ENCODE measurements around the gene MUC5AC. TPM values are rescaled to one million over a fixed set of nuclear protein-coding genes. Genes with fewer than 3 reads are reported as not detected.

MUC5AC gene
- total and polyA plus RNA-seq, 8 donors = 0.04 to 0.75 (median 0.37) TPM; not detected in 1

DNA sequence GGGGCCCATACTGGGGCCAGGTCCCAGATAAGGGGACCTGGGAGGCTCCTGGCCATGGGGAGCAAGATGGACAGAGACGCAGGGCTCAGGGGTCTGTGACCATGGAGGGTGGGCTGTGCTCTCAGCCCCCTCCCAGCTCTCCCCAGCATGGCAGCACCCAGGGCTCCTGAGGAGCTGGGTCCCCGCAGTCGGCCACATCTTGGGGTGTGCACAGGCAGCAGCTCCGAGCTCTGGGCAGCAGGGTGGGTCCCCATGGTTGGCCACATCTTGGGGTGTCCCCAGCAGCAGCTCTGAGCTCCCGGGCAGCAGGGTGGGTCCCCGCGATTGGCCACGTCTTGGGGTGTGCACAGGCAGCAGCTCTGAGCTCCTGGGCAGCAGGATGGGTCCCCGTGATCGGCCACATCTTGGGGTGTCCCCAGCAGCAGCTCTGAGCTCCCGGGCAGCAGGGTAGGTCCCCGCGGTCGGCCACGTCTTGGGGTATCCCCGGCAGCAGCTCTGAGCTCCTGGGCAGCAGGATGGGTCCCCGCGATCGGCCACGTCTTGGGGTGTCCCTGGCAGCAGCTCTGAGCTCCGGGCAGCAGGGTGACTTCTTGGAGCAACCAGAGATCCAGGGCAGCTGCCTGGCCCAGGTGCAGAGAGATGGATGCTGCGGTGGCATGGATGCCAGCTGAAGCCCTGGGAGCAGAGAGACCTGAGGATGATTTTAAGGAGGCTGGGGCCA lies 46.8 kb downstream of the MUC5AC start:
- peaks cover 0 to 67% of the 10 kb centered on the region in 2 donors for H3K27me3 ChIP-seq
- TF ChIP-seq, protein P1, sequence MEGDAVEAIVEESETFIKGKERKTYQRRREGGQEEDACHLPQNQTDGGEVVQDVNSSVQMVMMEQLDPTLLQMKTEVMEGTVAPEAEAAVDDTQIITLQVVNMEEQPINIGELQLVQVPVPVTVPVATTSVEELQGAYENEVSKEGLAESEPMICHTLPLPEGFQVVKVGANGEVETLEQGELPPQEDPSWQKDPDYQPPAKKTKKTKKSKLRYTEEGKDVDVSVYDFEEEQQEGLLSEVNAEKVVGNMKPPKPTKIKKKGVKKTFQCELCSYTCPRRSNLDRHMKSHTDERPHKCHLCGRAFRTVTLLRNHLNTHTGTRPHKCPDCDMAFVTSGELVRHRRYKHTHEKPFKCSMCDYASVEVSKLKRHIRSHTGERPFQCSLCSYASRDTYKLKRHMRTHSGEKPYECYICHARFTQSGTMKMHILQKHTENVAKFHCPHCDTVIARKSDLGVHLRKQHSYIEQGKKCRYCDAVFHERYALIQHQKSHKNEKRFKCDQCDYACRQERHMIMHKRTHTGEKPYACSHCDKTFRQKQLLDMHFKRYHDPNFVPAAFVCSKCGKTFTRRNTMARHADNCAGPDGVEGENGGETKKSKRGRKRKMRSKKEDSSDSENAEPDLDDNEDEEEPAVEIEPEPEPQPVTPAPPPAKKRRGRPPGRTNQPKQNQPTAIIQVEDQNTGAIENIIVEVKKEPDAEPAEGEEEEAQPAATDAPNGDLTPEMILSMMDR (IDR thresholded peaks at IDR 0.05) = no peak
- H3K4me1 ChIP-seq = no peaks in the 10 kb centered on the region
- DNase-seq (peak in 1 of 4 donors; percentile 55), ATAC-seq (no peak)
- H3K4me3 ChIP-seq = no peak overlapping the region
- intact Hi-C loops (cut with DNase I) = loop anchor here in 1 of 2 donors (5.0 kb wide), 1 partner anchor 313 kb away; no protein-coding TSS in a partner anchor
- H3K27ac ChIP-seq = no peak overlapping the region
- H3K36me3 ChIP-seq = no peaks in the 10 kb centered on the region
- H3K9me3 ChIP-seq = no peaks in the 10 kb centered on the region

DNA sequence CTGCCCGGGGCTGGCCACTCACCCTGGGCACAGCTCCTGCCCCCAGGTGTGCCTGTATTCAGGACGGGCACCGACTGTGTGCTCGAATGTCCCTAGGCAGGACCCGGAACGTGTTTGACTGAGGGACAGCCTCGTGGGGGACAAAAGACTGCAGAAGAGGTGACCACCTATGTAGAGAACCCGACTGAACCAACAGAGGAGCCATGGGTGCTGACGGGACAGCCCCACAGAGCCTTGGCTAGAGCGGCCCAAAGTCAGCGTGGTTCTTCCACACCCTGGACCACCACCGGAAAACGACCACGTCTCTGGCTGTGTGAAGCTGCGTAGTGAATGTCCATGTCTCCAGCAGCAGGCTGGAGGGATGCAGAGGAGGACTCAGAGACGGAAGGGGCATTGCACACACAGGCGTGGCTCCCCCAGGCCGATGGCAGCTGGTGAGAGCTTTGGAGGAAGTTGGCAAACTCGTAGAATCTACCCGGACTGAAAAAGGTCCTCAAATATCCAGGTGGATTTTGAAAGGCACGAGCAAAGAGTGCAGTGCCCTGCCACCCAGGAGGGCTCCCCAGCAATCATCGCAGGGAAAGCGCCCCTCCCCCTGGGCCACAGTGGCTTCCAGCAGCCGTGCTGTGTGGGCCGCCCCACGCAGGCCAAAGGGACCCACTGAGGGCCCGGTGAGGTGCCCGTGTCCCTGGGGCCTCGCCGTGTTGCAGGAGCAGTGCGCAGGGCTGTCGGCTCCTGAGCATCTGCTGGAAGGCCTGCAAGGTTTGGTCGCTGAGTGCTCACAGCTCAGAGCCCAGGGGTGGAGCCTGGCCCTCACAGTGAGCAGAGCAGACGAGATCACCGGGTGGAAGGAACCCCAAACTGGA lies 47.6 kb downstream of the MUC5AC start:
- intact Hi-C loops (cut with DNase I) = no loop called here
- DNase-seq (peak in 1 of 4 donors; percentile 69), ATAC-seq (no peak)
- TF ChIP-seq, protein P1 (IDR thresholded peaks at IDR 0.05) = no peak
- no peaks in the 10 kb centered on the region for H3K9me3 ChIP-seq
- H3K36me3 ChIP-seq = no peaks in the 10 kb centered on the region
- no peak overlapping the region for H3K4me3 ChIP-seq
- peaks cover 0 to 59% of the 10 kb centered on the region in 2 donors for H3K27me3 ChIP-seq
- no peak overlapping the region for H3K27ac ChIP-seq
- no peaks in the 10 kb centered on the region for H3K4me1 ChIP-seq

DNA sequence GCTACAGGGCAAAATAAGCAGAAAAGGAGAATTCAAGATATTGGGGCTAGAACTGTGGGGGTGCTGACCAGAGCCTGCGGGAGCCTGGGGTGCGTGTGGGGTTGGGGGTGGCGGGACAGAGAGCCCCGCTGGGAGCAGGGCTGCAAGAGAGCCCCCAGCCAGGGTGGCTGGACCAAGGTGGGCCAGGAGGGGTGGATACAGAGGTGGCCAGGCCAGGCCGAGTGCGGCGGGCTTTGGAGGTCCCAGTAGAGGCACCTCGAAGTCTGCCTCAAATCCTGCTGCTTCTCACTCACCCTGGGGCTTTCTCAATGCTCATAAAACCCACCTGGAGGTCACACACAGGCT lies 48.2 kb downstream of the MUC5AC start:
- H3K27me3 ChIP-seq = peaks cover 0 to 53% of the 10 kb centered on the region in 2 donors
- intact Hi-C loops (cut with DNase I) = no loop called here
- TF ChIP-seq, protein P1 (IDR thresholded peaks at IDR 0.05) = no peak

DNA sequence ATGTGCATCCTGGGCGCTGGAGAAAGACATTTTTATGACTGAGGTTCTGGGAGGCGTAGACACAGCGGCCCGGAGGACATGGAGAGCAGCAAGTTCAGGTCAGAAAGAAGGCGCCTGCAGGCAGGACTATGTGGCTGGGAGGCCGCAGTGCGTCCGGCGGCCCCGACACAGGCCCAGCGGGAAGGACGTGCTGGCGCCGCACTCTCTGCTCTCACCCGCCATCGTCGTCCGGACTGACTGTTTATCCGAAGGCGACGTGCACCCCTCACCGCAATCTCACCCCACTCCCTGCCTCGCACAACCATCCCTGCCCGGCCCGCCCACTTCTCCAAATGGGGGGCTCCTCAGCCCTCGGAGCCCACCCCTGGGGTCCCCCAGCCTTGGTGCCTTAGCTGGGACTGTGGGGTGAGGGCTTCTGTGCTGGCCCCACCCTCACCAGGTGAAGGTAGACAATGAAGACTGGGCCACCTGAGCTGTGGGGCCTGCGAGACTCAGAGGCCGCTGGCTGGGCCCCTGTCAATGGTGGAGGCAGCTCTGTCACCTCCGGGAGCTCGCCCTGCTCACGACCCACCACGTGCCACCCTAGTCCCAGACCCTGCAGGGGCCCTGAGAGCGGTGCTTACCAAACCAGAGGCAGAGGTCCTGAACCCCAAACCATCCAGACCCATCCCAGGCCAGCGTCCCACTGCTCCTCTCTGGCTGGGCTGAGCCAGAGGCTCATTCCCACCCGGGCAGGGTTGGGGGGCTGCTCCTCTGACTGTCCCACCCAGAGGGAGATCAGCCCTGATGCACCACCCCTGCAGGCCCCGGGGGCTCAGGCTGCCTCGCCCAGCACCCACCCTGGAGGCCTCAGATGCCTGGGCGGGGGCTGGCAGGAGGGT lies 48.9 kb downstream of the MUC5AC start:
- H3K27me3 ChIP-seq = peaks cover 0 to 53% of the 10 kb centered on the region in 2 donors
- no peaks in the 10 kb centered on the region for H3K36me3 ChIP-seq
- no peak for ATAC-seq
- no peak overlapping the region for H3K4me3 ChIP-seq
- peaks cover 0 to 13% of the 10 kb centered on the region in 2 donors for H3K9me3 ChIP-seq
- no peak overlapping the region for H3K27ac ChIP-seq
- peak in 1 of 4 donors; percentile 68 for DNase-seq
- no peaks in the 10 kb centered on the region for H3K4me1 ChIP-seq
- TF ChIP-seq, protein P1 (IDR thresholded peaks at IDR 0.05) = no peak
- intact Hi-C loops (cut with DNase I) = no loop called here

More for the DNA sequence above, 48.2 kb downstream of the MUC5AC start:
- DNase-seq (peak in 1 of 4 donors; percentile 69), ATAC-seq (no peak)
- no peak overlapping the region for H3K27ac ChIP-seq
- H3K36me3 ChIP-seq = no peaks in the 10 kb centered on the region
- H3K9me3 ChIP-seq = peaks cover 0 to 6% of the 10 kb centered on the region in 2 donors
- no peaks in the 10 kb centered on the region for H3K4me1 ChIP-seq
- no peak overlapping the region for H3K4me3 ChIP-seq
